ENCODE results near the gene MAPKBP1.

- no peak for TF ChIP-seq POLR2AphosphoS5 (IDR thresholded peaks at IDR 0.05; ENCODE audit: low read depth, low read length)
- no peak for TF ChIP-seq POLR2A (IDR thresholded peaks at IDR 0.05; ENCODE audit: low read depth, low read length)
Measured at GRCh38 chr15:41839781-41840491, 65.7 kb downstream of the MAPKBP1 start.
